GM21367 (cell line): ENCODE measurements around the gene CDH15.

Experiments
- ATAC-seq: cut with Tn5 transposase; IDR thresholded peaks from one replicate; pipeline ENCODE4 v1.9.1; 2021; ENCODE audit not compliant: unreplicated experiment

Gene CDH15

GRCh38 chr16:89198417-89199240 lies 27.1 kb downstream of the CDH15 start:
- no peak for ATAC-seq

GRCh38 chr16:89199241-89200123 lies 27.9 kb downstream of the CDH15 start:
- ATAC-seq: no peak

GRCh38 chr16:89200124-89200849 lies 28.7 kb downstream of the CDH15 start, which contains the start of gene SLC22A31:
Gene SLC22A31, minus strand, starts transcription at chr16:89200537. Its CDS starts 36 bp downstream, at chr16:89200501.
- ATAC-seq: no peak

GRCh38 chr16:89200850-89201411 lies 29.4 kb downstream of the CDH15 start:
- no peak for ATAC-seq

GRCh38 chr16:89201439-89202377 lies 30.2 kb downstream of the CDH15 start:
- no peak for ATAC-seq

- ATAC-seq: no peak
These were observed 31.1 kb downstream of the CDH15 start for GRCh38 chr16:89202422-89203215.

- no peak for ATAC-seq
These were observed 36.4 kb downstream of the CDH15 start for GRCh38 chr16:89207993-89208392.

- ATAC-seq: no peak
These were observed 38.0 kb downstream of the CDH15 start for GRCh38 chr16:89209522-89210044.

- no peak for ATAC-seq
These were observed 38.8 kb downstream of the CDH15 start for GRCh38 chr16:89210165-89210903.

GRCh38 chr16:89210904-89211515 lies 39.5 kb downstream of the CDH15 start:
- no peak for ATAC-seq

GRCh38 chr16:89216315-89217137 lies 45.0 kb downstream of the CDH15 start:
- ATAC-seq: no peak

GRCh38 chr16:89217138-89217387 lies 45.5 kb downstream of the CDH15 start:
- ATAC-seq: no peak

GRCh38 chr16:89217388-89218191 lies 46.0 kb downstream of the CDH15 start, which contains the start of gene ZNF778:
Gene ZNF778, plus strand, starts transcription at chr16:89217703. Its CDS starts 3,425 bp downstream, at chr16:89221128.
- ATAC-seq: peak; percentile 72

GRCh38 chr16:89219365-89219764 lies 47.8 kb downstream of the CDH15 start:
- ATAC-seq: no peak

- no peak for ATAC-seq
These were observed 50.1 kb downstream of the CDH15 start for GRCh38 chr16:89221604-89222003.

GRCh38 chr16:89222931-89223330 lies 51.4 kb downstream of the CDH15 start:
- ATAC-seq: no peak
